ENCODE results near the gene SLC8A3. TPM values are rescaled to one million over a fixed set of nuclear protein-coding genes. Genes with fewer than 3 reads are reported as not detected.

SLC8A3 gene
- polyA plus RNA-seq, 4 donors, result 0.32 to 0.54 (median 0.40) TPM

GRCh38 chr14:70078329-70078728 lies 110.4 kb downstream of the SLC8A3 start:
- no peak for DNase-seq (ENCODE audit: low read depth in 4 of 4, low spot score in 2 of 4)

DNA sequence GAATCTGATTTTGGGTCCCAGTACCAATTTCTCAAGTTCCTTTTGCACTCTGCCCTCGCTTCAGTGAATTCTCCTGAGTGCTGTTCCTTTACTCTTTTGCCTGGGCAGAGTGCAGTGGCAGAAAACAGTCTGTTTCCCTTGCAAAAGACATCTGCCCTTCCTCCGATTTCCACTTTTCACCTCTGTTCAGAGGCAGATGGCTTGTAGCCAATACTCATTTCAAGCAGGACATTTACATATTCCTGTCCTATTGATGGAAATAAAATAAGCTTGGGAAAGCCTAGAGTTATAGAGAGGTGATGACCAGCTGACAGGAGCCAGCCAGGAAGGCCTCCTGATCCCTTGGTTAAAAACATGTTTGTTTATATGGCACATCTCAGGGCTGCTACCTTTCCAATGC lies 111.0 kb downstream of the SLC8A3 start:
- DNase-seq (ENCODE audit: low read depth in 4 of 4, low spot score in 2 of 4), result no peak

GRCh38 chr14:70077005-70077404 lies 111.7 kb downstream of the SLC8A3 start:
- DNase-seq (ENCODE audit: low read depth in 4 of 4, low spot score in 2 of 4), result no peak

- peak in 1 of 4 donors; percentile 21 for DNase-seq (ENCODE audit: low read depth in 4 of 4, low spot score in 2 of 4)
Observed at GRCh38 chr14:70073924-70074566, 114.7 kb downstream of the SLC8A3 start.

- no peak for DNase-seq (ENCODE audit: low read depth in 4 of 4, low spot score in 2 of 4)
Observed at GRCh38 chr14:70069186-70069585, 119.6 kb downstream of the SLC8A3 start.

DNA sequence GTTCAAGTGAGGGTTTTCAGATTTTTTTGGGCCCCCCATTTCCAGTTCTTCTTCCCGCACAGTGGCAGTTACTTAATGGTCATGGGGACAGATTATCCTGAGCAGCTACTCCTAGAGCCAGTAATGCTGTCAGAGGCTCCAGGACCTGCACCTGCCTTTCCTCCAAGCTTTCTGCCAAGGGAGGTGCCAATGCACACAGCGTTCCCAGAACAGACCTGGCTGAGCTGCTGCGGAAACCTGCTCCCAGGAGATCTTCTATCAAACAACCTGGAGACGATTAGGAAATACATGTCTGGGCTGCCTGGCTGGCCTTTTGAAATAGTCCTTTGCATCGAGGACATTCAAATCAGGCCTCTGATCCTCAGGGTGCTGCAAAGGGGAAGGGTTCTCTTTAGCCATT lies 120.9 kb downstream of the SLC8A3 start:
- no peak for DNase-seq (ENCODE audit: low read depth in 4 of 4, low spot score in 2 of 4)

DNA sequence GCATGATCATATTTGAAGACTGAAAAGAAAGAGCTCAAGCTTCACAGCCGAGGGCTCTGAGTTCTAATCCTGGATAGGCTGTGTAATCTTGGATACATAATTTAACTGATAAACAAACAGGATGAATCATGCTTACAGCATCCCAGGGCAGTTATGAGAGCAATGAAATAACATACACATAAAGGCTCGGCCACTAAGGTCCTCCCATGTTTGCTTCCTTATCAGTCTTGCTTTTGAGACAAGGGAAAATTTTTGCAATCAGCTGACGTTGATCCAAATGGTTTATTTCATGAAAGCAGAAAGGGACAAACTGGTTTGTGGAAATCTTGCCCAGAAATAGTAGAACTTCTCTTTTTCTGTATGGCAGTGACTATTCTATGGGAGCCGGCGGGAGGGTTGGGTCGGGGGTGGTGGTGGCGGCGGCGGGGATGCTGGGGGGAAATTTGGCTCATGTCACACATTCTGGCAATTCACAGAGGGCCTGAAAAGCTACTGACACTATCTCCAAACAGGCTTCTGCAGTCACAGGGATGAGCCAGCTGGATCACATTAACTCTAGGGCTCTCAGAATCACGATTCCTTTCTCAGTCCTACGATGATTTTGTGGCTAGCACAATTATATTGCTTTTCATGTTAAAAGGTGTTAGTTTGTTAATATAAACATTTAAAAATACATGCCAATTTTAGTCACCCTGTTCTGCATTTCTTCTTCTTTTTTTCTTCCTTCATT lies 124.5 kb downstream of the SLC8A3 start:
- DNase-seq (ENCODE audit: low read depth in 4 of 4, low spot score in 2 of 4), result no peak

DNA sequence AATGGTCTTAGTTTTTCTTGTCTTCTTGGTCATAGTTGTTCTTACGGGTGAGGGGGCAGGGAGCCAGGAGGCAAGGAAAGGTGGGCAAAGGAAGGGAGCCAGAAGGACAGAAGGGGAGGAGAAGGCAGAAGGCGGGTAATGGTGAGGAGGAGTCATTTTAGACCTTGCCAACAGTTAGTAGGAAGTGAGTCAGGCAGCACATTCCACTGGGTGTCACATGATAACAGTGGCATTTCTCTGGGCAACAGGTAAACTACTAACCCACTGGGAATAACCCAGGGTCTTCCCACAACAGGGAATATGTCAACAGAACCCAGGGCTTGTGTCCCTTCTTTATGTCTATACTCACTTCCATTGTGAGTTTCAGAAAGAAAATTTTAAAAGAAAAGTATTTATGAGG lies 127.6 kb downstream of the SLC8A3 start:
- no peak for DNase-seq (ENCODE audit: low read depth in 4 of 4, low spot score in 2 of 4)

- no peak for DNase-seq (ENCODE audit: low read depth in 4 of 4, low spot score in 2 of 4)
Observed at GRCh38 chr14:70059545-70059944, 129.2 kb downstream of the SLC8A3 start.

DNA sequence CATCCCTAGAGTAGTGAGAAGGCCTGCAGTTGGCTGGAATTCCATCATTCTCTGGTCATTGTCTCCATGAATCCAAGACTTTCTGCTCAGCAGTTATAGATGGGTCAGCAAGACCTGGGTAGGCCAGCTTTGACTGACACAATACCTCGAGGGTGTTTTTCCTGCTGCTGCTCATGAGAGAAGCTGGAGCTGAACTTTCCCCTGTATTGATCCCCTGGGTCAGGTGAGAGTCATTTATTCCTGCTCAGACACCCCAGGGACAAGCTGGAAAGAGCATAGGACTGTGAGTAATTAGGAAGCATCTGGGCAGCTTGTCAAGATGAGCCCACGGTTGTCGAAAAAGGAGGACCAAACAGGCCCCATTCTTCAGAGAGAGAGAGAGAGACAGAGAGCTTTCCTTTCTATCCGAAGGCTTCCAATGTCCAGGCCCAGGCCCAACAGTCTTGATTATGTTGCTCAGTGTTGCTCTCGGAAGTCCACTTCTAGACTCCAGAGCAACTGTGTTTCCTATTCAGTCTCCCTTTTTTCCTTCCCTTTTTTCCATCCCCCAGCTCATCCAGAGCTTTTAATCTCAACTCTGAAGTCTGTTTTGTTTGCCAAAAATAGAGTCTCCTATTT lies 131.1 kb downstream of the SLC8A3 start:
- DNase-seq (ENCODE audit: low read depth in 4 of 4, low spot score in 2 of 4), result no peak

DNA sequence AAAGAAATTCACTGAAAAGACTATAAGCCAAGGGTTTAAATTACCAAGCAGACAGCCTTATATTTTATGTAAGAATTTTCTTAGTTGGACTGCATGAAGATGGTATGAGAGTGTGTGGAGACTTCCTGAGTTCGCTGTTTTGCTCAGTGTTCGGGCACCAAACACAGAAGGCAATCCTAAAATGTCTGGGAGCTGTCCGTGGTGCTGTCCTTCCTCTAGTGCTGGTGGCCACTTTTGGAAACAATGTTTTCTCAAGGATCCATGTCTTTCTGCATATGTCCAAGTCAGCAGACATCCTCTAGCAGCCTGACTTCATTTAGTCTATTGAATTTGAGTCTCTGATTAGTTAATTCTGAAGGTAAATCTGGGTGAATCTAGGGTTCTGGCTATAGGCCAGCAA lies 135.8 kb downstream of the SLC8A3 start:
- DNase-seq (ENCODE audit: low read depth in 4 of 4, low spot score in 2 of 4), result peak in 3 of 4 donors; percentile 31 to 59 (median 36)

- DNase-seq (ENCODE audit: low read depth in 4 of 4, low spot score in 2 of 4), result no peak
Observed at GRCh38 chr14:70050136-70050535, 138.6 kb downstream of the SLC8A3 start.

DNA sequence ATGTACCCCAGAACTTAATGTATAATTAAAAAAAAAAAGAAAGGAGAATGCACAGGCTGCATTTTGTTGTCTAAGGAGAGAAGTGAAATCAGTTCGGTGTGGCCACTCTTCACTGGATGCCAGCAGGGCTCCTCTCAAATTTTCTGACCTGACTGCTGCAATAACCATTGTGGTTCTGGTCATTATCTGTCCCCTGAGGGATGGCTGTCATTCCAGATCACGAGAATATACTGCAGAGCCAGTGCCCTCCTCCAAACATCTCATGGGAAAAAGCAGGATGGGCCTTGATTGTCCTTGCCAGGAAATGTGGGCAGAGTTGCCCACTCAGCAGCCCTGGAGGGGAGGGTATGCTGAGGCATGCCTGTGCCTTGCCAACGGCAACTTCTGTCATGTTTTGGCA lies 139.1 kb downstream of the SLC8A3 start:
- DNase-seq (ENCODE audit: low read depth in 4 of 4, low spot score in 2 of 4), result no peak

- no peak for DNase-seq (ENCODE audit: low read depth in 4 of 4, low spot score in 2 of 4)
Observed at GRCh38 chr14:70048313-70048654, 140.5 kb downstream of the SLC8A3 start.

DNA sequence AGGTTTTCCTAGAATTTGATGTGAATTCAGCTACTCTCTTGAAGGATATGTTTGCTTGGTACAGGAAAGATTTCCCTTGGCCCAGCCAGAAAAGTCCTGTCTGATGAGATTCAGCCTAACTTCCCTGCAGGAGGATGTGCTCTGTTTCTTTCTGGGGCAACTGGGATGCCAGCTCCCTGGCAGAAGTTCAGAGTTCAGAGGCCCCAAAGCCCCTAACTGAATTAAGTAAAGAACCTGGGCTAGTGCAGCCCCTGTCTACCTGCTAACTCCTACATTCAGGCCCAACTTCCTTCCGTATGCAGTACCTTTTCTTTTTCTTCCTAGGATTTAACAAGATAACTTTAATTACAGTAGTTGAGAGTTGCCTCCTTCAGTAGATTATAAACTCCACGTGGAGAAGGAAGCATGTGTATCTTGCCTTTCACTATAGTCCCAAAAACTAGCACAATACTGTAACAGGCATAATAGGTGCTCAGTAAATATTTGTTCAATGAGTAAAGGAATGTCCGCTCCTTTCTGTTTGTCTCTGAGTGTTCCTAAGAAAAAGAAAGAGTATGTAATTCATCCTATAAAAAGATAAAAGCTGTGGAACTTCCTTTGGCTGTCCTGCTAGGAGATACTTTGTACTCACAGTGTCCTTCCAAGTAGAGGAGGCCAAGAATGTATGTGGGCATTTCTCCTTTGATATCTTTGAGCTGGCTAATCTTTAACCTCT lies 141.0 kb downstream of the SLC8A3 start:
- no peak for DNase-seq (ENCODE audit: low read depth in 4 of 4, low spot score in 2 of 4)

GRCh38 chr14:70045844-70046535 lies 142.8 kb downstream of the SLC8A3 start:
- peak in 3 of 4 donors; percentile 4 to 29 (median 9) for DNase-seq (ENCODE audit: low read depth in 4 of 4, low spot score in 2 of 4)

DNA sequence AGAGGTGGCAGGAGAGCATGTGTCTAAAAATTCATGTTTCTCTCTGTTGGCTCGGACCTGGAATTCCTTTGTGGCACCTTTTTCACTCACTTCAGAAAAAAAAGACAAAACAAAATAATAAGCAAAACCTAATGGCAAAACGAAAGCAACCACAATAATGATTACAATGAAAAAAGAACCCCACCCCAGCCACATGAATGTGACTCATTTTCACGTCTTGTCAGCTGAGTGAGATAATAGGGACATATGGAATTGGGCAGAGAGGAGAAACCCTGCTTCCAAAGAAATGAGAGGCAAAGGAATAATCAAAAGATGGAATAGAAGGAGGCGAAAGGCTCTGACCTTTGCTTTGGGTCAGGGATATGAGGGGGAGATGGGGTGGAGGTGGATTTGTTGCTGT lies 143.4 kb downstream of the SLC8A3 start:
- DNase-seq (ENCODE audit: low read depth in 4 of 4, low spot score in 2 of 4), result no peak

- DNase-seq (ENCODE audit: low read depth in 4 of 4, low spot score in 2 of 4), result no peak
Observed at GRCh38 chr14:70043001-70043400, 145.8 kb downstream of the SLC8A3 start.

DNA sequence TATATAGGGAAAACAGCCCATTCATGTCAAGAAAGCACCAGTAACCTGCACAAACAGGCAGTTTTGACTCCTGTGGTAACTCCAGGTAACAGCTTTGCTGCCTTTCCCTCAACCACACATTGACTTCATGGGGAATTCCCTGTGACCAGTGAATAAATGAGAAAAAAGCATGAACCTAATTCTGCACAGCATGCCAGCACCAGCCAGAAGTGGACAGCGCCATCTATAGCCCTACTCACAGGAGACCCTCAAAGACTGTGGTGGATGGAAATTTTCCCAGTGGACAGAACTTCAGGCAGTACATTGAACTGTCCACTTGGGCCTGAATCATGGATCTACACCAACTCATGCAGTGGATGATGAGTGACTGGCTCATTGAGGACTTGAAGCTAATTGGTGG lies 152.1 kb downstream of the SLC8A3 start:
- DNase-seq (ENCODE audit: low read depth in 4 of 4, low spot score in 2 of 4), result no peak

- no peak for DNase-seq (ENCODE audit: low read depth in 4 of 4, low spot score in 2 of 4)
Observed at GRCh38 chr14:70034257-70034656, 154.5 kb downstream of the SLC8A3 start.

GRCh38 chr14:70033561-70033960 lies 155.2 kb downstream of the SLC8A3 start:
- DNase-seq (ENCODE audit: low read depth in 4 of 4, low spot score in 2 of 4), result no peak
